HUES48 (cell line): ENCODE results near the gene TTC21A.
A peak's percentile ranks its signal among the peaks of the same experiment; 100 is the strongest.

Source experiments
- H3K27ac ChIP-seq: one replicate; pipeline ENCODE4 v1.7.0; 2013; ENCODE audit warnings: low read depth, low read length, inconsistent platforms
- H3K27me3 ChIP-seq: 2 replicates; pipeline ENCODE4 v1.6.1; 2013; ENCODE audit warnings: mild to moderate bottlenecking, low read length; ENCODE audit not compliant: control insufficient read depth, insufficient read depth
- H3K36me3 ChIP-seq: 2 replicates; pipeline ENCODE4 v1.6.1; 2013; ENCODE audit warnings: low read length; ENCODE audit not compliant: control insufficient read depth, insufficient read depth
- H3K4me1 ChIP-seq: 2 replicates; pipeline ENCODE4 v1.6.1; 2013; ENCODE audit warnings: mild to moderate bottlenecking, low read length; ENCODE audit not compliant: control insufficient read depth, insufficient read depth
- H3K4me3 ChIP-seq: 2 replicates; pipeline ENCODE4 v1.5.1; 2013; ENCODE audit warnings: mild to moderate bottlenecking, low read depth, low read length
- H3K9ac ChIP-seq: 2 replicates; pipeline ENCODE4 v1.6.1; 2013; ENCODE audit warnings: mild to moderate bottlenecking, low read depth, low read length, moderate library complexity
- H3K9me3 ChIP-seq: 2 replicates; pipeline ENCODE4 v1.6.1; 2013; ENCODE audit warnings: low read length; ENCODE audit not compliant: control insufficient read depth, insufficient read depth

The TTC21A gene

DNA sequence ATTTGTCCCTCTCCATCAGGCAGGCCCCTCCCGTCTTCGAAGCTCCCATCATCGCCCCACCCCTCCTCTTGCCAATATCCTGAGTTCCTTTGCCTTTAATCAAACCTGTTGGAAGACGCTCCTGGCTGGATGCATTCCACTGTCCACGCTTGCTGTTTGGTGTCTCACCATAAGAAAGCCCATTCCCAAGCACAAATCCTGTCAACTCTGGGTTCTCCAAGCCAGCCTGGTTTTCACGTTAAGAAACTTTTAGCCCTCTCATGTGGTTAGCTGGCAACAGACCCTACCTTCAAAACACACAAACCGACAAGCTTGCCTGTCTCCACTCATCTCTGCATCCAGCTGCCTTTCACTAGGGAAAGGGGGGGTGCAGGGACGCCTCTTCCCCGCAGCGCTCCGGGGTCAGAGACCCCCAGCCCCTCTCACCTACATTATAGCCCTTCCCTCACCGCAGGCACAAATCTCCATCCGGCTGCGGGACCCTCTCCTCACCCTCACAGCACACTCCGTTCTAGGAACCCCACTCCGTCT, 1.1 kb upstream of the TTC21A start:
- Histone ChIP-seq H3K27me3 (no peaks in the 10 kb centered on the region), H3K9ac (peak overlapping the region; percentile 71; the same call in 1 of the 2 replicates), H3K36me3 (no peaks in the 10 kb centered on the region), H3K4me1 (no peaks in the 10 kb centered on the region), H3K27ac (no peak overlapping the region), H3K4me3 (peak overlapping the region; percentile 92), H3K9me3 (no peaks in the 10 kb centered on the region)

DNA sequence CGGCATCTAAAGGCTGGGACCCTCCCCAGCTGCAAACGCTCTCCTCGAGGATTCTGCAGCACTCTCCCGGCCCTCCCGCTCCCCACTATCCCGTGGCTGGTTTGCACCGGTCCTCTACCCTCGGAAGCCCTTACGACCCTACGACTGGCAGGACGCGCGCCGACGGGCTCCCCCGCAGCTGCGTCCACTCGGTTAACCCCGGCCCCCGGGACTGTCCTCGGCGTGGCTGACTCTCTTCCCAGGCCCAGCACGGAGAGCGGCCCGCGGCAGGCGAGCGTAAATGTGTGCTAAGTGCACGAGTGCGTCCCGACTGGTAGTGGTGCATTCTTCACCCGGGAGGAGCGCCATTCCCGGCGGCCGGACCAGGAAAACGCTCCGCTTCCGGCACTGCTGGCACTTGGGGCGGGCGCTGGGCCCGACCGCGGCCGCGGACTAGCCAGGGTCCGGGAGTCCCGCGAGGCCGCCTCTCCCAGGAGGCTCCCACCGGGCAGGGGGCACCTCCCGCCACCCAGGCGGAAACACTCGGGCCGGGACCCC, 561 bp upstream of the TTC21A start:
- no peaks in the 10 kb centered on the region for H3K4me1 ChIP-seq
- no peaks in the 10 kb centered on the region for H3K9me3 ChIP-seq
- no peaks in the 10 kb centered on the region for H3K27me3 ChIP-seq
- H3K4me3 ChIP-seq: peak overlapping the region; percentile 92
- peak overlapping the region; percentile 71 for H3K9ac ChIP-seq
- peak overlapping the region; percentile 30 for H3K27ac ChIP-seq
- H3K36me3 ChIP-seq: no peaks in the 10 kb centered on the region

DNA sequence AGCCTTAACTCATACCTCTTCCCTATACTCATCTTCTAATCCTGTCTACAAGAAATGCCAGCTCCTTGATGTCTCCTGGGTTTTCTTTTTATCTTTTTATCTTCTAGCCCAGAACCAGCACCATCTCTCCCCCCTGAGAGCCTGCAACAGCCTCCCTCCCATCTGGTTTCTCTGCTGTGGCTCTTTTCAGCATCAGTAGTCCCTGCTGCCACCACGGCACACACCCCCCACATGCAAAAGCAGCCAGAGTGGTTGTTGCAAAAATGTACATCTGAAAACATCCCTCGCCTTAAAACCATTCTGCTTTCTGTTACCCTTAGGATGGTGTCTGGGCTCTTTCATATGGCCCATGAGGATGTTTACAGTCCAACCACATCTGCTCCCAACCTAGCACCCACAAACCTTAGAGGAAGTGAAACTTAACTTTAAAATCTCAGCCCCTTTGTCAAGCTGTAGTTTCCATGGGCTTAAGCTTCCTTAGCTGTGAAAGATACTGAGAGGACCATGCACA, 775 bp downstream of the TTC21A start:
- Histone ChIP-seq H3K9me3 (no peaks in the 10 kb centered on the region), H3K27ac (no peak overlapping the region), H3K4me3 (peak overlapping the region; percentile 92), H3K36me3 (no peaks in the 10 kb centered on the region), H3K27me3 (no peaks in the 10 kb centered on the region), H3K9ac (no peak overlapping the region), H3K4me1 (no peaks in the 10 kb centered on the region)

DNA sequence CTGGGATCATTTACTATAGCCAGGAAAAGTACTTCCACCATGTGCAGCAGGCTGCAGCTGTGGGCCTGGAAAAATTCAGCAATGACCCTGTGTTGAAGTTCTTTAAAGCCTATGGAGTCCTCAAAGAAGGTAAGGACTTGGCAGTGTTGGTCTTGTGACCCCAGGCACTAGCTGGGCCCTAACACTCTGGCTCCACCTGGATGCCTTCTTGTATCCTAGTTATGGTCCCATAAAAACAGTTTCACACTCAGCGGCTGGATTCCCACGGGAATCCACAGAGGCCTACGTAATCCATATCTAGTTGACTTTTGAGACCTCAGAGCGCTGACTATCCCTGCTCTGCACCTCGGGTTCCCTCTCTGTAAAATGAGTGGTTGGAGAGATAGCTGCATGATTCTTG, 1.6 kb downstream of the TTC21A start:
- H3K27ac ChIP-seq: no peak overlapping the region
- H3K27me3 ChIP-seq: no peaks in the 10 kb centered on the region
- H3K9me3 ChIP-seq: no peaks in the 10 kb centered on the region
- no peaks in the 10 kb centered on the region for H3K36me3 ChIP-seq
- no peaks in the 10 kb centered on the region for H3K4me1 ChIP-seq
- H3K9ac ChIP-seq: no peak overlapping the region
- H3K4me3 ChIP-seq: no peak overlapping the region

DNA sequence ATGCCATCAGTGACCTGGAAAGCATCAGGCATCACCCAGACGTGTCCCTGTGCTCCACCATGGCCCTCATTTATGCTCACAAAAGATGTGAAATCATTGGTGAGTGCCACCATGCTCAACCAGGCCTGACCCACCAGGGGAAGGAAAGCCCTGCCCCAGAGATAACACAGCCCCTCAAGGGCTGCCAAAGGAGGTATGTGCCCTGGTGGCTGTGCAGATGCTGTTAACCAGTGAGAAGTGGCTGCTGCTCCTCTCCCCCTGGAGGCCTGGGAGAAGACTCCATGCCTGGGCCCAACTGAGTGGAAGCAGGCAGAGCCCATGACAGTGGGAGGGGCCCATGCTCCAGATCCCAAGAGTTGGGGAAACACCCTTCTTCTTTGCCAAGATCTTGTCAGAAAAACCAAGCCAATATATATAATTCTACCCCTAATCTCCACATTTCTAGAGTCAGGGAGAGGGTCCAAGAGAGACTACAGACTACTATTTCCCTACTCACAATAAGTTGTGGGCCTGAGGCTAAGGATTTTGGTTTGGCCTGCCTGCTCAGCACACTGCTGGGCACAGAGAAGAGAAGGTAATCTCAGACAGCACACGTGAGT, 2.7 kb downstream of the TTC21A start:
- H3K4me1 ChIP-seq: no peaks in the 10 kb centered on the region

DNA sequence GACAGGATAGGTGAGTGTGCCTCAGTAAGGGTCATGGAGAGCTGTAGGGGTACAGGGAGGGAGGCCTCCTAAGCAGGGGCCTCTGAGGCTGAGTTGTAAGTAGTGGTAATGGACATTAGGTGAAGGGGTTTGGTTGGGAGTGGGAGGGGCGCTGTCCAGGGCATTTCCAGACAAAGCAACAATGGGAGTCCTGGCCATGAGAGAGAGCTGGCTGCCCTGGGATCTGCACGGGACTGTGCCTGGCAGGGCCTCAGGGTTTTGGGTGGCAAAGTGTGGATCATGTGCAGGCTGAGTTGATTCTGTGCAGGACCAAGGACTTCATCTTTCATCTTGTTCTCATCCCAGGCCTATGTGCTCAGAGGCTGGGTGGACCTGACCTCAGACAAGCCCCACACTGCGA, 4.6 kb downstream of the TTC21A start:
- H3K4me1 ChIP-seq: no peaks in the 10 kb centered on the region
- no peaks in the 10 kb centered on the region for H3K9me3 ChIP-seq
- no peaks in the 10 kb centered on the region for H3K27me3 ChIP-seq
- H3K9ac ChIP-seq: no peak overlapping the region
- no peaks in the 10 kb centered on the region for H3K36me3 ChIP-seq
- H3K4me3 ChIP-seq: no peak overlapping the region
- H3K27ac ChIP-seq: no peak overlapping the region

More for the DNA sequence above, 2.7 kb downstream of the TTC21A start:
- no peaks in the 10 kb centered on the region for H3K9me3 ChIP-seq
- H3K9ac ChIP-seq: no peak overlapping the region
- H3K36me3 ChIP-seq: no peaks in the 10 kb centered on the region
- no peak overlapping the region for H3K27ac ChIP-seq
- no peak overlapping the region for H3K4me3 ChIP-seq
- no peaks in the 10 kb centered on the region for H3K27me3 ChIP-seq

DNA sequence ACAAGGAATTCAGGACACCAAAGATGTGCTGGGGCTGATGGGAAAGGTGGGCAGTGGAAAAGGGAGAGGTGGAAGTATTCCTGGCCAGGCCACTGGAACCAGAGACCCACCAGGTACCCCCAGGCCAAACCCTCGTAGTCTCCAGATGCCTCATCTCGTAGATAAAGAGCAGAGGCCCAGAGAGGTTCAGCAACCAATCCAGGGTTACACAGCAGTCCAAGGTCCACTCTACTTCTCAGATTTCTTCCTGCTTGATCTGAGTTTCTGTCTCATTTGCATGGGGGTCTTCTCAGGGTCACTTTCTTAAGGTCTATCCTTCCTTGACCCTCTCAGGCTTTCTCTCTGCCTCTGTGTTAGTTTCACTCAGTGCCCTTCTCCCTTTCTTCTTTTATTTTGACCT, 5.1 kb downstream of the TTC21A start:
- Histone ChIP-seq H3K4me3 (no peak overlapping the region), H3K27me3 (no peaks in the 10 kb centered on the region)

DNA sequence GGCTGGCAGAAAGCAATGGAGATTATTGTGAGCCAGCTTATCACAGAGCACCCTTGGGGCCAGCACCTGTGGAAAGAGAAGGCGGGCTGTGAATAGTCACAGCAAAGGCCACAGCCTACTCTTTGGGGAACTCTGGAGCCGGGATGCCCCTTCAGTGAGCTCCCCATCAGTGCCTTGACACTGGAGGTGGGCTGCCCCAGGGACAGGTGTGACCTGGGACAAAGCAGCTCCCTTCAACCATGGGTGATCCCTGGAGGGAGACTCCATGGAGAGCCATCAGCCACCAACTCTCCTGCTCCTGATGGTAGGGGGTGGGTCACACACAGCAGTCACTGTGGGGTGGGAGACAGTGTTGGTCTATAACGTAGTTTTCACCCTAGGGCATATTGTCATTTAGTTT, 5.8 kb downstream of the TTC21A start:
- H3K4me3 ChIP-seq: no peak overlapping the region
- no peaks in the 10 kb centered on the region for H3K27me3 ChIP-seq
- no peak overlapping the region for H3K27ac ChIP-seq

More for the DNA sequence above, 5.1 kb downstream of the TTC21A start:
- no peak overlapping the region for H3K27ac ChIP-seq
- H3K4me1 ChIP-seq: no peaks in the 10 kb centered on the region
- H3K9me3 ChIP-seq: no peaks in the 10 kb centered on the region
- no peak overlapping the region for H3K9ac ChIP-seq
- H3K36me3 ChIP-seq: no peaks in the 10 kb centered on the region

DNA sequence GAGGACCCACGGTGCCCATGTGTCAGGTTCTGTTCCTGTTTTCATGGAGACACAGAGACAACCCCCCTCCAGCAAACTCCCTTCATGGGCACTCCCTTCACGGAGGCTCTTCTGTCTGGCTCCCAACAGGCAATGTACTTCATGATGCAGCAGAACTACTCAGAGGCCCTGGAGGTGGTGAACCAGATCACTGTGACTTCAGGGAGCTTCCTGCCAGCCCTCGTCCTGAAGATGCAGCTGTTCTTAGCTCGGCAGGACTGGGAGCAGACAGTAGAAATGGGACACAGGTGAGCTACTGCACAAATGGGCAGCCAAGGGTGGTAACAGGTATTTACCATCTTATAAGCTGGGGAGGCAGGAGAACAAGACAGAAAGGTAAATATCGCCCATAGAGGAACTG, 7.0 kb downstream of the TTC21A start:
- Histone ChIP-seq H3K4me1 (no peaks in the 10 kb centered on the region), H3K9me3 (no peaks in the 10 kb centered on the region), H3K27ac (no peak overlapping the region), H3K36me3 (no peaks in the 10 kb centered on the region), H3K4me3 (no peak overlapping the region), H3K27me3 (no peaks in the 10 kb centered on the region), H3K9ac (no peak overlapping the region)

More for the DNA sequence above, 5.8 kb downstream of the TTC21A start:
- Histone ChIP-seq H3K36me3 (no peaks in the 10 kb centered on the region), H3K4me1 (no peaks in the 10 kb centered on the region), H3K9ac (no peak overlapping the region), H3K9me3 (no peaks in the 10 kb centered on the region)

DNA sequence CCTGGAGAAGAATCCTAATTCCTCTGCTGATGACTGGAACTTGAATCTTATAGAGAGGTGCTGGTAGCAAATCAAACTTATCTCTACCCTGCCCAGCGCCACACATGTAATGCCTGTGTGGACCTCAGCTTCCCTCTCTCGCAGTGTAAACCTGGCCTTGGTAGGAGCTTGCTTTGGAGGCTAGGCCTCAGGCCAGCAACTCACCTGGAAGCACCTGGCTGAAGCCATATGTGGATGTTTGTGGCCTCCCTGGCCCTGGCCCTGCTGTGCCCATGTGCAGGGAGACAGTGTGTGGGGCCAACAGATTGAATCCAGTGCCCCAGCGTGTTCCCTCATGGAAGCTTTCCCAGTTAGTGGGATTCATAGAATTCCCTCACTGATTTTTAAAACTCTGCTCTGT, 8.4 kb downstream of the TTC21A start:
- no peaks in the 10 kb centered on the region for H3K4me1 ChIP-seq
- no peak overlapping the region for H3K4me3 ChIP-seq
- no peak overlapping the region for H3K27ac ChIP-seq
- H3K9ac ChIP-seq: no peak overlapping the region
- no peaks in the 10 kb centered on the region for H3K36me3 ChIP-seq
- H3K27me3 ChIP-seq: no peaks in the 10 kb centered on the region
- no peaks in the 10 kb centered on the region for H3K9me3 ChIP-seq

DNA sequence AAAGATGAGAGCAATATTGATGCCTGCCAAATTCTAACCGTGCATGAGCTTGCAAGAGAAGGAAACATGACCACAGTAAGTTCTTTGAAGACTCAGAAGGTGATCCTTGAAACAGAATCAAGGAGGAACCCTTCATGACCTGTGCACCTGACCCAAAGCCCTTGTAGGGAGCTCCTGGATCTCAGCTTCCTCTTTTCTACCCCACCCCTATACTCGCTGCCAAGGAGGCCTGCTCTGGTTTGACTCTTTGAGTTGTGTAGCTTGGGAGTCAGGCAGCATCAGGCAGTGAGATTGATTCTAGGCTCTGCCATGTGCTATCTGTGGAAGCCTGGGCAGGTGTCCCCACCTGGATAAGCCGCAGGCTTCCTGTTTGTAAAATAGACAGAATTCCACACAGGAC, 10.6 kb downstream of the TTC21A start:
- Histone ChIP-seq H3K4me3 (no peak overlapping the region), H3K9me3 (no peaks in the 10 kb centered on the region), H3K36me3 (no peaks in the 10 kb centered on the region), H3K4me1 (no peaks in the 10 kb centered on the region), H3K27me3 (no peaks in the 10 kb centered on the region), H3K27ac (no peak overlapping the region), H3K9ac (no peak overlapping the region)
